ENCODE measurements around the gene IMMP2L.

Gene IMMP2L

GRCh38 chr7:111537134-111537533 lies 25.2 kb downstream of the IMMP2L start:
- peaks cover 2 to 6% of the 10 kb centered on the region in 2 donors for H3K4me1 Mint-ChIP-seq (ENCODE audit: low read depth in 2 of 2)
- H3K9me3 Mint-ChIP-seq: no peaks in the 10 kb centered on the region
- no peak for DNase-seq
- no peak for ATAC-seq (replicated peaks)
- no peaks in the 10 kb centered on the region for H3K27me3 Mint-ChIP-seq
- no peak overlapping the region for H3K27ac Mint-ChIP-seq
- no peaks in the 10 kb centered on the region for H3K36me3 Mint-ChIP-seq (ENCODE audit: insufficient read depth)
- H3K4me3 Mint-ChIP-seq: no peak overlapping the region

GRCh38 chr7:111535142-111535870 lies 27.0 kb downstream of the IMMP2L start:
- DNase-seq (no peak), ATAC-seq (replicated peaks) (no peak)
- Mint-ChIP-seq H3K27ac (no peak overlapping the region), H3K4me1 (ENCODE audit: low read depth in 2 of 2) (peaks cover 0 to 6% of the 10 kb centered on the region in 2 donors), H3K9me3 (no peaks in the 10 kb centered on the region), H3K36me3 (ENCODE audit: insufficient read depth) (no peaks in the 10 kb centered on the region), H3K4me3 (no peak overlapping the region), H3K27me3 (no peaks in the 10 kb centered on the region)

GRCh38 chr7:111532625-111533024 lies 29.7 kb downstream of the IMMP2L start:
- Mint-ChIP-seq H3K27me3 (no peaks in the 10 kb centered on the region), H3K9me3 (no peaks in the 10 kb centered on the region), H3K4me3 (no peak overlapping the region), H3K4me1 (ENCODE audit: low read depth in 2 of 2) (peaks cover 8 to 12% of the 10 kb centered on the region in 2 donors), H3K27ac (no peak overlapping the region), H3K36me3 (ENCODE audit: insufficient read depth) (no peaks in the 10 kb centered on the region)
- ATAC-seq (replicated peaks): no peak
- DNase-seq: no peak

GRCh38 chr7:111531993-111532392 lies 30.3 kb downstream of the IMMP2L start:
- ATAC-seq (replicated peaks): no peak
- Mint-ChIP-seq H3K27ac (no peak overlapping the region), H3K36me3 (ENCODE audit: insufficient read depth) (no peaks in the 10 kb centered on the region), H3K27me3 (no peaks in the 10 kb centered on the region), H3K4me3 (no peak overlapping the region), H3K4me1 (ENCODE audit: low read depth in 2 of 2) (peaks cover 9 to 12% of the 10 kb centered on the region in 2 donors), H3K9me3 (no peaks in the 10 kb centered on the region)
- DNase-seq: no peak

- ATAC-seq (replicated peaks): no peak
- H3K27ac Mint-ChIP-seq: no peak overlapping the region
- H3K36me3 Mint-ChIP-seq (ENCODE audit: insufficient read depth): no peaks in the 10 kb centered on the region
- peaks cover 11 to 18% of the 10 kb centered on the region in 2 donors for H3K4me1 Mint-ChIP-seq (ENCODE audit: low read depth in 2 of 2)
- H3K27me3 Mint-ChIP-seq: no peaks in the 10 kb centered on the region
- DNase-seq: no peak
- no peak overlapping the region for H3K4me3 Mint-ChIP-seq
- no peaks in the 10 kb centered on the region for H3K9me3 Mint-ChIP-seq
Observed at GRCh38 chr7:111530356-111530668, 32.0 kb downstream of the IMMP2L start.

GRCh38 chr7:111529507-111530355 lies 32.6 kb downstream of the IMMP2L start:
- Mint-ChIP-seq H3K4me1 (ENCODE audit: low read depth in 2 of 2) (peaks cover 15 to 18% of the 10 kb centered on the region in 2 donors), H3K27me3 (no peaks in the 10 kb centered on the region), H3K27ac (no peak overlapping the region), H3K9me3 (no peaks in the 10 kb centered on the region), H3K36me3 (ENCODE audit: insufficient read depth) (no peaks in the 10 kb centered on the region), H3K4me3 (no peak overlapping the region)
- ATAC-seq (replicated peaks) (no peak), DNase-seq (no peak)

GRCh38 chr7:111528331-111528730 lies 34.0 kb downstream of the IMMP2L start:
- no peaks in the 10 kb centered on the region for H3K9me3 Mint-ChIP-seq
- peaks cover 15 to 18% of the 10 kb centered on the region in 2 donors for H3K4me1 Mint-ChIP-seq (ENCODE audit: low read depth in 2 of 2)
- ATAC-seq (replicated peaks) (peak; percentile 71), DNase-seq (no peak)
- no peaks in the 10 kb centered on the region for H3K27me3 Mint-ChIP-seq
- peak overlapping the region in 1 of 2 donors; percentile 51 for H3K4me3 Mint-ChIP-seq
- no peaks in the 10 kb centered on the region for H3K36me3 Mint-ChIP-seq (ENCODE audit: insufficient read depth)
- H3K27ac Mint-ChIP-seq: peak overlapping the region in 1 of 2 donors; percentile 60

GRCh38 chr7:111527545-111527944 lies 34.7 kb downstream of the IMMP2L start:
- H3K9me3 Mint-ChIP-seq: no peaks in the 10 kb centered on the region
- no peak for ATAC-seq (replicated peaks)
- no peak overlapping the region for H3K27ac Mint-ChIP-seq

GRCh38 chr7:111525100-111525499 lies 37.2 kb downstream of the IMMP2L start:
- H3K9me3 Mint-ChIP-seq: peaks cover 0 to 2% of the 10 kb centered on the region in 2 donors
- no peak overlapping the region for H3K27ac Mint-ChIP-seq
- no peak for DNase-seq
- H3K27me3 Mint-ChIP-seq: no peaks in the 10 kb centered on the region
- peaks cover 17 to 18% of the 10 kb centered on the region in 2 donors for H3K4me1 Mint-ChIP-seq (ENCODE audit: low read depth in 2 of 2)
- no peak for ATAC-seq (replicated peaks)
- no peaks in the 10 kb centered on the region for H3K36me3 Mint-ChIP-seq (ENCODE audit: insufficient read depth)
- no peak overlapping the region for H3K4me3 Mint-ChIP-seq

More at GRCh38 chr7:111527545-111527944, 34.7 kb downstream of the IMMP2L start:
- Mint-ChIP-seq H3K4me3 (peak overlapping the region in 1 of 2 donors; percentile 51), H3K27me3 (no peaks in the 10 kb centered on the region), H3K4me1 (ENCODE audit: low read depth in 2 of 2) (peaks cover 15 to 18% of the 10 kb centered on the region in 2 donors), H3K36me3 (ENCODE audit: insufficient read depth) (no peaks in the 10 kb centered on the region)
- DNase-seq: no peak

- Mint-ChIP-seq H3K4me1 (ENCODE audit: low read depth in 2 of 2) (peaks cover 3 to 6% of the 10 kb centered on the region in 2 donors), H3K9me3 (peaks cover 0 to 2% of the 10 kb centered on the region in 2 donors), H3K36me3 (ENCODE audit: insufficient read depth) (peaks cover 4% of the 10 kb centered on the region), H3K4me3 (no peak overlapping the region), H3K27ac (no peak overlapping the region), H3K27me3 (no peaks in the 10 kb centered on the region)
- no peak for DNase-seq
- ATAC-seq (replicated peaks): no peak
Observed at GRCh38 chr7:111521660-111522059, 40.6 kb downstream of the IMMP2L start.

GRCh38 chr7:111518264-111518663 lies 44.0 kb downstream of the IMMP2L start:
- peaks cover 0 to 2% of the 10 kb centered on the region in 2 donors for H3K9me3 Mint-ChIP-seq
- H3K27ac Mint-ChIP-seq: no peak overlapping the region
- no peaks in the 10 kb centered on the region for H3K27me3 Mint-ChIP-seq
- peaks cover 4% of the 10 kb centered on the region for H3K36me3 Mint-ChIP-seq (ENCODE audit: insufficient read depth)
- DNase-seq (no peak), ATAC-seq (replicated peaks) (no peak)
- H3K4me3 Mint-ChIP-seq: no peak overlapping the region
- H3K4me1 Mint-ChIP-seq (ENCODE audit: low read depth in 2 of 2): peaks cover 0 to 2% of the 10 kb centered on the region in 2 donors

- H3K27me3 Mint-ChIP-seq: no peaks in the 10 kb centered on the region
- H3K4me1 Mint-ChIP-seq (ENCODE audit: low read depth in 2 of 2): peaks cover 0 to 2% of the 10 kb centered on the region in 2 donors
- H3K4me3 Mint-ChIP-seq: no peak overlapping the region
- H3K9me3 Mint-ChIP-seq: peaks cover 0 to 2% of the 10 kb centered on the region in 2 donors
- DNase-seq (no peak), ATAC-seq (replicated peaks) (no peak)
- no peak overlapping the region for H3K27ac Mint-ChIP-seq
- H3K36me3 Mint-ChIP-seq (ENCODE audit: insufficient read depth): peaks cover 4% of the 10 kb centered on the region
Observed at GRCh38 chr7:111517549-111517951, 44.7 kb downstream of the IMMP2L start.

GRCh38 chr7:111516612-111517011 lies 45.7 kb downstream of the IMMP2L start:
- DNase-seq: no peak

GRCh38 chr7:111513566-111513965 lies 48.7 kb downstream of the IMMP2L start:
- no peak for DNase-seq
- H3K36me3 Mint-ChIP-seq (ENCODE audit: insufficient read depth): peaks cover 4% of the 10 kb centered on the region
- H3K9me3 Mint-ChIP-seq: no peaks in the 10 kb centered on the region
- H3K4me1 Mint-ChIP-seq (ENCODE audit: low read depth in 2 of 2): peaks cover 4 to 7% of the 10 kb centered on the region in 2 donors
- no peaks in the 10 kb centered on the region for H3K27me3 Mint-ChIP-seq
- no peak overlapping the region for H3K27ac Mint-ChIP-seq
- H3K4me3 Mint-ChIP-seq: no peak overlapping the region
- no peak for ATAC-seq (replicated peaks)

More at GRCh38 chr7:111516612-111517011, 45.7 kb downstream of the IMMP2L start:
- peaks cover 4% of the 10 kb centered on the region for H3K36me3 Mint-ChIP-seq (ENCODE audit: insufficient read depth)
- no peak overlapping the region for H3K4me3 Mint-ChIP-seq
- ATAC-seq (replicated peaks): no peak
- no peak overlapping the region for H3K27ac Mint-ChIP-seq
- peaks cover 0 to 2% of the 10 kb centered on the region in 2 donors for H3K9me3 Mint-ChIP-seq
- H3K4me1 Mint-ChIP-seq (ENCODE audit: low read depth in 2 of 2): peaks cover 2 to 4% of the 10 kb centered on the region in 2 donors
- H3K27me3 Mint-ChIP-seq: no peaks in the 10 kb centered on the region

Measured in effector memory CD8-positive, alpha-beta T cell (primary cell).